Measurements from ENCODE around the gene DAB1. TPM values are rescaled to one million over a fixed set of nuclear protein-coding genes. Genes with fewer than 3 reads are reported as not detected.

DAB1 gene
- polyA plus RNA-seq, 1 donor: 5.6 TPM

DNA sequence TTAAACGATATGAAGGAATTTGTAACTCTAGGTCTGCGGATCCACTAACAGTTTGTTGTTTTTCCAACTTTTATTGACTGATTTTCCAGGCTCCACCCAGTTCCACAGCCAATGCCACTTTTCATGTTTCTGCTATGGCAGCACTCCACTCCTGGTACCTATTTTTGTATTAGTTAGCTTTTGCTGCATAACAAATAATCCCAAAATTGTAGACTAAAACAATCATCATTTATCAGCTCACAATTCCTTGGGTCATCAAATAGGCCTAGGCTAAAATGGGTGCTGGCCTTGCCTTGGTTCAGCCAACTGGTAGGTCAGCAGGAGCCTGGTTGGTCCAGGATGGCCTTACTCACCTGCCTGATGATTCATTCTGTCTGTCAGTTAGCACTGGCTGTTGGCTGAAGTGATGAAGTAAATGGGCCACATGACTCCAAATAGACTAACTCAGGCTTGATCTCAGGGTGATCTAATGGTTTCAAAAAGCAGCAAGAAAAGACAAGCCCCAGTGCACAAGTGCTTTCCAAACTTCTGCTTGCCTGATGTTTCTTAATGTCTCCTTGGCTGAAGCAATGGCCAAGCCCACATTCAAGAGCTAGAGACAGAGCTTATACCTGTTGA lies 454.9 kb downstream of the DAB1 start:
- no peak for DNase-seq

DNA sequence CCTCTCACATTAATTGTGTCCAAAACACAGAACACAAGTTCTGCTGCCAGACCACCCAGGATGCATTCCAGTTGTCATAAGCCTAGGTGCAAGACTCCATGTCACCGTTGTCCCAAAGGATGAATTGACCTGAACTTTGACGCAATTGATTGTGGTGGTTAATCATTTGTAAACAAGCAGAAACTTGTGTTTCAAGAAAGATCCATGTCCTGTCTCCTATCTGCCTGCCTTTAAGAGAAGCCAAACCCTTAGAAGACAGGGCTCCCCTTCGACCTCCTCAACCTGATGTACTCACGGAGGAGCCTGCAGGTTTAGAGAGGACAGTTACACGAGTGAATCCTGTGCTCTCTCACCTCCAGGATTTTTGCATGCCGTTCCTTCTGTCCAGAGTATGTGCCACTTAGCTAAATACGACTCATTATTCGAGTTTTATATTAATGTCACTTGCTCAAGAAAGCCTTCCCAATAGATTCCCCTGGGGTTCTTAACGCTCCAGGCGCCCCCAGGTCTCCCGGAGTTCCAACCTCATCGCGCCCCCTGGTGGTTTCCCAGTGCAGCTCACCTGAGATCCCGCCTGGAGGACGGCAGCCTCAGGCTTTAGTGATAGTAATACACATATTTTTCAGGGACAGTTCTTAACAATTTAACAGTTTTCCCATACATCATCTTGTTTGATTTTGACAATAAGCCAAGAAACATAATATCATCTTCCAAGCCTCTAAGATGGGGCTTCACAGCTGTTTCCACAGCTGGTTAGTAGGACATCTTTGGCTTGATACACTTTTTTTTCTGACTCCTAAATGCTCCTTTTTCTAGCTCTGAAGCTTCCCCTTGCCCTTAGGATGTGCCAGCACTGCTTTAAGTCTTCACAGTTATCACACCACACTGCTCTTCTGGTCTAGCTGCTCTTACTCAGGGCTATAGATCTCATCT lies 455.7 kb downstream of the DAB1 start:
- peak; percentile 1 for DNase-seq

DNA sequence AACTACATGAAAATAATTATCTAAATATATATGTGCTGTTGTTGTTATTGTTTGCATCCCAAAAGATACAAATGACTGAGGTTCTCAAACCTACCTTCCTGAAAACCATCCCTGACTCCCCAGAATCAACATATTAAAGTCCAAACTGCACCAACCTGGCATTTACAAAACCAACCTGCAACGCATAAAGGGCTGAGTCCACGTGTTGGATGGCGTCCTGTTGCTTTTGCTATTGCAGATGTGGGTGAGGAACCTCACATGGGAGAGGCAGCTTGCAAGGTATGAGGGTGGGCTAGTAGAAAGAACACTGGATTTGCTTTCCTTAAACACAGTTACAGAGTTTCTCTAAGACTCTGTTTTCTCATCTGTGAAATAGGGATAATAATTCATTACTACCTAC lies 456.5 kb downstream of the DAB1 start:
- DNase-seq: no peak

DNA sequence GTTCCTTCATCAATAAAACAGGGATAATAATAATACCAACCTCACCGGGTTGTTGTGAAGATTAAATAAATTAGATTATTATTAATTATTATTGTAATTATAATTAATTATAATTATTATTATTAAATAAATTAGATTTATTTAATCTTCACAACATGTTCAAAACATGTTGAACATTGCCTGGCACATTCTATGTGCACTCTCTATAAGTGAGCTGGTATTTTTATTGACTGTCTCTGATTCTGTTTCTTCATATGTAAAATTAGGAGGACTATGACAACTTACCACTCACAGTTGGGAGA lies 457.2 kb downstream of the DAB1 start:
- DNase-seq: no peak

DNA sequence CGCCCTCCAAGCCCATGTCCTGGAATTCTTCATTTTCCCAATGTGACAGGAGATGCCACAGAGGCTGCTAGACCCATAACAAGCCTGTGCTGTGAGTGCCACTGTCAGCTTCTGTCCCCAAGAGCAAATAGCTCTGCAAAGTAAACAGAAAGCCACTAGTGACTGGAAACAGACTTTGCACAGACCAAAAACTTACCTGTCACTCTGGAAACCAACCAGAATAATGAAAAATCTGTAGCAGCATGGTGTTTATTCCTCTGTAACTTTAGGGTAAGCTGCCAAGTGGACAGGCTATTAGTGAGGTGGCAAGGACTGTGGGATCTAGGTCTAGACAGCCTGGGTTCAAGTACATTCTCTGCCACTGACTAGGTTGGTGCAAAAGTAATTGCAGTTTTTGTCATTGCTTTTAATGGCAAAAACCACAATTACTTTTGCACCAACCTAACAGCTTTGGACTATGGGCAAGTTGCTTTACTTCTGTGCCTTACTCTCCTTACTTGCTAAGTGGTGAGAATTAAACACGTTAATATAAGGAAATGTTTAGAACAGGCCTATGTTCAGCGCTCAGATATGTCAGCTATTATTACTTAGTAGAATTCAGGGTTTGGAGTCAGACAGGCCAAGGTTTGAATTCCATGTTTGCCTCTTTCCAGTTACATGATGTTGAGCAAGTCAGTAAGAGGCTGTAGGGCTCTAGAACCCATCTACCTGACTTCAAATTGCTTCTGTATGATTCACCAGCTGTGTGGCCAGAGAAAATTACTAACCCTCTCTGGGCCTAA lies 457.8 kb downstream of the DAB1 start, which contains the start of gene C8B:
Gene C8B (minus strand): TSS at position 100 of the 782 bp plus-strand sequence. CDS start 67 bp downstream, at position 33.
- DNase-seq: no peak

- no peak for DNase-seq
Observed at GRCh38 chr1:56965191-56965590, 458.7 kb downstream of the DAB1 start.

DNA sequence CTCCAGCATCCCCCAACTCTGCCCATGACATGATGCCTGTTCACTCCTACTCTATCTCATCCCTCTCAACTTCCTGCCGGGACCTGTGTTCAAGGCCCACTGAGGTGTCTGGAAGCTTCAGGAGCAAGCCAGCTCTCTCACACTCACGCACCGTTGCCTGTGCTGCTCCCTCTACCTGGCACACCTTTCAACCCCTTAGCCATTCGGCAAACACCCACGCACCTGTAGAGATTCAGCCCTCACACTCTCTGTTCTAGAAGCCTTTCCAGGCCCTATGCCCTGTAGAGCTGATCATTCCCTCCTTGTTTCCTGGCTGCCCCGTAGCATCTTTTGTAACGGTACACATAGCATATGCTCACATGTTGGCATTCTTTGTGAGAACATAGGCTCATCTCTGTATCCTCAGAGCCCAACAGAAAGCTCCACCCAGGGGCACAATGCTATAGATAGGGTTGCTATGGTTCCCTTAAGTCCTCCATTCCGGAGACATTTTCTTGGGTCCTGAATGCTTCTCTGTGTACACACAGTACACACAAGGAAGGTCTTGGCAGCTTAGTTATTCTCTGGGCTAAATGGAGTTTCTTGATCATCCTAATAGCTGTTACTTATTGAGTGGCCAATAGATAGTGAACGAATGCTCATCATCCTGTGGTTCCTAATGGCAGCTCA lies 459.4 kb downstream of the DAB1 start:
- DNase-seq: no peak

DNA sequence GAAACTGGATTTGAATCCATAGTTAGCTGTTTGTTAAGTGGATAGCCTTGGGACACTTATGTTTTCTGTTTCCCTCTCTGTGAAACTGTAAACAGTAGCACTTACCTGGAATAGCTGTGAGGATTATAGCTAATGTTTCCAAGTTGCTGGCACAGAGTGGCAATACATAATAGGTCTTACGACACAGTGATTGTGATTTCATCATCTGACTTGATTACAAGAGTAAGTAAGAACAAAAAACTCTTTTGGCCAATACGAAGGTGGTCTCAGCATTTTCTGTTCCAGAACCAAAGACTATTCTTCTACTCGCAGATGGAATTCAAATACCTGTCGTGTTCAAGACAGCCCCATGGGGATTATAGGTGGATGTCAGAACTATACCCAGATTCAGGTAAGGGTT lies 460.2 kb downstream of the DAB1 start:
- no peak for DNase-seq

DNA sequence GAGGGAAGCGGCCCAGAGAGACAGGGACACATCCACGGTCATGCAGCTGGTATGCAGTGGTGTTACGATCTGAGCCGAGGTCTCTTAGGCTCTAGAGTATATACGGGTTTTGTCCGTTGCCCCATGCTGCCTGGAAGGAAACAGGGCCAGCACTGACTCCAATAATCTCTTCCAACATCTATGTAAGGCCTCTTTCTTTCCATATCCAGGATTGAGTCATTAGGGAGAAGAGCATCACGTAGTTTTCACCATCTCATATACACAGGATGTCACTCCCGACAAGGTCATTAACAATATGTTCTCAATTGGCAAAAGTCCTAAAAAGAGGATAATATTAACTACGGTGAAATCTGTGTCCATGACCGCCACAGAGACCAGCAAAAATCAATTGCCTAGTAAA lies 462.4 kb downstream of the DAB1 start:
- DNase-seq: no peak

GRCh38 chr1:56958526-56958925 lies 465.3 kb downstream of the DAB1 start:
- DNase-seq: no peak

DNA sequence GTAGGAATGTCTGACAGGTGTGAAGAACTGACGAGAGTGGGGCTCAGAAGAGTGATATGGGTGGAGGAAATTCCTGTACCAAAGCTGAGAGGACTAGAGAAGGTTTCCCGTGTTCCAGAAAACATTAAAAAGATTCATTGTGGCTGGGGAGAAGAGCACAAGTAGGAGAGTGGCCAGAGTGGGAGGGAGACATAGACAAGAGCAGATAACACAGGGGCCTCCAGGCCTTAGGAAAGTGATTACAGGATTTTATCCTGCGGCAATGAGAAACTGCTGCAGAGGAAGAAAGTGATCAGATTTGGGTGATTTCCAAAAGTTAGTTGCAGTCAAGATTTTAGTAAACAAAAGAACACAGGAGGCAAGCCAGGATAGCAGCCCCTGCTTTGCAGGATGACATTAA lies 465.9 kb downstream of the DAB1 start:
- DNase-seq: no peak

GRCh38 chr1:56954664-56955063 lies 469.2 kb downstream of the DAB1 start:
- no peak for DNase-seq

GRCh38 chr1:56953386-56953785 lies 470.5 kb downstream of the DAB1 start:
- DNase-seq: no peak

GRCh38 chr1:56952501-56952900 lies 471.4 kb downstream of the DAB1 start:
- DNase-seq: no peak

DNA sequence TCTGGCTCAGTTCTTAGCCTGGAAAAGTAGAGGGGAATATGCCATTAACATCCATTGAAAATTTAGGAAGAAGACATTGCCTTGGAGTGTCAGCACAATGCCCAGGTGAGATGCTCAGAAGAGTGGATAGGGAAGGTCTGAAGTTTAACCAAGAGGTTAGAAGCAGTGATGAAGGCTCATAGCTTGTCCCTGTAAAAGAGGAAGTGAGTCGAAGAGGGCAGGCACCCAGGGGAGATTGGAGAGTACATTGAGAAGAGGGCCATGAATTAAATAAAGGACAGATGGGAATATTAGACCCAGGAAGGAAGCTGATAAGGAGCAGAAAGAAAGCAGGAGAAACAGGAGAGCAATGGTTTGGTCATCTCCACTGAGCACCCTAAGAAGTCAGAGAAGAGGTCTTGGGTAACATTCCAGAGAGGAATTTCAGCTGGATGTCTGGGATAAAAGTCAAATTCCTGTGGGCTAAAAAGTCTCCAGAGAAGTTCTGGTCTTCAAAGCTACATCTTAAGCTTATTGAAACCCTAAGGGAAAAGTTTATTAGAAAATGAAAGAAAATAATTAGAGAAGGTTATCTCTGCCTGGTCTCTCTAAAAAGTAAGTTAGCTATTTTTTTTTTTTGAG lies 475.3 kb downstream of the DAB1 start:
- DNase-seq: no peak
